Stimulated activated CD4-positive, alpha-beta T cell treated with anti-CD3 and anti-CD28 coated beads, Interleukin-12 subunit alpha, Interleukin-12 subunit beta, amount 100 ng/mL, for 48 hours (primary cell): ENCODE results near the gene ANXA2.
"Not testable (repeated sequence)": the region's sequence is repeated elsewhere in the genome, so short reads cannot be mapped to it uniquely, and the experiment has no call there.

ENCODE experiments used
- DNase-seq, 3 donors: peaks; one replicate each; pipeline ENCODE4 v3.0.0-alpha.2; 2020; ENCODE audit warnings: low read depth in 2 of 3, low spot score in 1 of 3

Gene ANXA2

DNA sequence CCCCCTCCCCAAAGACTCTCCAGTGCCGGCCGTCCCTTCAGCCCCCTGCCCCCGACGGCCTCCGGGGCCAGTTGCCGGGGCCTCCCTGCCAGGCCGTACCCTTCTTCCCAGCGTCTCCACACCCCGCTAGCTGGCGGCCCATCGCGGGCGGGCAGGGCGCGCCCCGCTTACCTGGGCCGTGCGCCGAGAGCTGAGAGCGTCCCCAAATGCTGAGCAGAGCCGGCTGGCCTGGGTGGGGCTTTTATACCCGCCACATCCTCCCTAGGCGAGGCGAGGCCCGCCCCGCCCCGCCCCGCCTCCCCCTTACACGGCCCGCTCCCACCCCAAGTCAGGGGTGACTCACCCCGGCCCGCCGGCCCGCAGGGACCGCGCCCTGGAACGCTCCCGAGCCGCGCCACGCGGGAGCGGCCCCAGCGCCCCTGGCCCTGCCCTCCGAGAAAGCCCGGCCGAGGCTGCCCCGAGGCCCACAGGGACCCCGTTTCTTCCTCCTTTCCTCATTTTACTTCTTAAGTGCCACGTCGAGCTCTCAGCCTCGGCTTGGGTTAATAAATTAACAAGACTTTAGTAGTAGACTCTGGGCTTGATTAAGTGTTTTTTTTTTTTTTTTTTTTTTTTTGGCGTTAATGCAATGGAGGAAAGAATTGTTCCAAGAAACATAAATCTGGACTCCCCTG, at the start of gene ANXA2:
ANXA2 (minus strand) TSS at position 215 of the 674 bp plus-strand sequence. CDS start 11,911 bp downstream, outside the sequence.
- DNase-seq: peak; percentile 52 to 74 (median 57)

DNA sequence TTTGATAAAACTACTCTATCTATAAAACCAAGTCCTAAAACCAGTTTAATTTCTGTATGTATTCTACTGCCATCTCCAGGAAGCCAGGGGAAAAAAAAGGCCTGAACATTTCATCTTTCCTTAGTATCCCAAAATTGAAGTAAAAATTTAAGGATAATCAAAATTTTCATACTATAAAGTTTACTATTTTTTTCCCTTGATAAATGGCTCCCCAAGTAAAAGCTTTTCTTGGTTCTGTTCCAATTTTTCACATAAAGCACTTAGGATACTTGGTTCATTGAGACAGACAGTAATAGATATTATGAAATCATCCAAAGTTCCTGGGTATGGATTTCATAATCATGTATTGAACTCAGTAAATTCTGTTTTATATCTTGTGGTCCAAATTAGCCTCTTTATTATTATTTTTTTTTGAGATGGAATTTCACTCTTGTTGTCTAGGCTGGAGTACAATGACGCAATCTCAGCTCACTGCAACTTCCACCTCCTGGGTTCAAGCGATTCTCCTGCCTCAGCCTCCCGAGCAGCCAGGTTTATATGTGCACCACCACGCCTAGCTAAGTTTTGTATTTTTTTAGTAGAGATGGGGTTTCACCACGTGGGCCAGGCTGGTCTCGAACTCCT, 46.6 kb upstream of the ANXA2 start:
- no peak for DNase-seq

DNA sequence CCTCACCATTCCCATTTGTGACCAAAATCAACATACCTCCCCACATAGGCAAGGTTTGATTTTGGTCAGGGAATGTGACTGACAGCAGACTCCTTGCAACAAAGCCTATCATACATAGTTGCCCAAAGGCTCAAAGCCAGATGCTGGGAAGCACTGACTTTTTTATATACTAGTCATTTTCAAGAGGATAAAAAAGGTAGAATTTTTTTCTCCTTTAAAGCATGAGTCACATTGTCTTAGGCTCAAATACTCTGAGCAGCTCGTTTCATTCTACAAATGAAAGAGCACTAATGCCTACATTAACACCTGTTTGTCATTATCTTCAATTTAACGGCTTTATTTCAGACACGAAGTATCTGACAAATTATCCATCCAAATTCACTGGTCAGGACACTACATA, 45.0 kb upstream of the ANXA2 start:
- no peak for DNase-seq

DNA sequence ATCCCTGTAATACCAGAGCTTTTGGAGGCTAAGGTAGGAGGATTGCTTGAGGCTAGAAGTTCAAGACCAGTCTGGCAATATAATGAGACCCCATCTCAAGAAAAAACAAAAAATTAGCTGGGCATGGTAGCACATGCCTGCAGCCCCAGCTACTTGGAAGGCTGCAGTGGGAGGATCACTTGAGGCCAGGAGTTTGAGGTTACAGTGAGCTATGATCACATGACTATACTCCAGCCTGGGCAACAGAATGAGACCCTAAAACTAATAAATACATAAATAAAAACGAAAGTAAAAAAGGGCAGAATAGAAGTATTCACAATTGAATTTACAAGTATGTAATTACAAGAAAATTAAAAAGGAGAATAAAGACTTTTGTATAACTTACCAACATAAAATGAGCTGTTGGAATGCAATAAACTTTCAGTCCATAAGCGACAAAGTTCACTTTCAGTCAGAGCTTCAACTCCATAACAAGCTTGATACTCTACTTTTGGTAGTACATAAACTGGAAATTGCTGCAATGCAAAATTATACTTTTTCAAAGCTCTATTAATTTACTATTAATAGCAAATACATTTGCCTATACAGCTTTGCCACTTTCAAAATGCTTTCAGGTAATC, 44.4 kb upstream of the ANXA2 start:
- no peak for DNase-seq

DNA sequence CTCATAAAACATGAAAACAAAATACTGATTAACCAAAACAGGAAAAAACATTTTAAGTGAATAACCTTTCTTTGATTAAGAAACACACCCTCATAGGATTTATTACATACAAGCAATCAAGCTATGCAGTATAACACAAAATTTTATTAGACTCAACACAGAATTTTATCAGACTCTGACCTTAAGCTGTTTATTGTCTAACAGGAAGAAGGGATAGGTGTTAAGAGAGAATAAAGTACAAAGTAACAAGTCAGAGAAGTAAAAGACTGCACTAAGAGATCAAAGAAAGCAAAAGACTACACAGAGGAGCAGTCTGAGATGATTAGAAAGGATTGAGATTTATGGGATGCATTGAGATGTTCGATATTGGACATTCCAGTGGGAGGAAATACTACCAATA, 43.5 kb upstream of the ANXA2 start:
- no peak for DNase-seq

DNA sequence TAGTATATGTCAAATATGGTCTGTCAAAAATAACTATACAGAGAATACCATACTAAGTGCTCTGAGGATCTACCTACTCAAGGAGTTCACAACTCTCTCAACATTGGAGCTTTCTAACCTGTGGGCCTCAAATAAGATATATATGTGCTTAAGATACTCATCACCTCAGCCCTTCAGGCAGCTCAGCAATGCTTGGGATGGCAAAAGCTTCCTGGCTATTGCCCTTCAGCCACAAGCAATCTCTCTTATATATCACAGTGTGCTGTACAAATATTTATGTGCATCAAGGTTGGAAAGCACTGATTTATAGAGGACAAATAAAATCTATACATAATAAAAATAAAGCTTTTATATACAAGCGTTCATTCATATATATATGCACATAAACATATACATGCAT, 40.9 kb upstream of the ANXA2 start:
- DNase-seq: no peak

DNA sequence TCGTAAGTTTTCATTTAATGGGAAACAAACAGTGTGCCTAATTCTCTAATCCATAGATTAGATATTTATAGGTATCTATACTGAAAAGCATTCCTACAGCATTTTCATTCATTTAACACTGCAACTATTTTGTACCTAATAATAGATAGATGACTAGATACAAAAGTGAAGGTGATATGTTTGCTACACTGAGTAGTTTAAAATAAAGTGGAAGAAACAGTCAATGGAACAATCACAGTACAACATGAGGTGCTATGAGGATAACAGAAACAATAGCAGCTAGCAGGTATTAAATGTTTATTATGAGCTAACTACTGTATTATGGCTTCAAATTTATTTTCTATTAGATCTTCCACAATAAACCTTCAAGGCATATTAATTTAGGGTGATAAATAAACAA, 31.1 kb upstream of the ANXA2 start:
- DNase-seq: no peak

DNA sequence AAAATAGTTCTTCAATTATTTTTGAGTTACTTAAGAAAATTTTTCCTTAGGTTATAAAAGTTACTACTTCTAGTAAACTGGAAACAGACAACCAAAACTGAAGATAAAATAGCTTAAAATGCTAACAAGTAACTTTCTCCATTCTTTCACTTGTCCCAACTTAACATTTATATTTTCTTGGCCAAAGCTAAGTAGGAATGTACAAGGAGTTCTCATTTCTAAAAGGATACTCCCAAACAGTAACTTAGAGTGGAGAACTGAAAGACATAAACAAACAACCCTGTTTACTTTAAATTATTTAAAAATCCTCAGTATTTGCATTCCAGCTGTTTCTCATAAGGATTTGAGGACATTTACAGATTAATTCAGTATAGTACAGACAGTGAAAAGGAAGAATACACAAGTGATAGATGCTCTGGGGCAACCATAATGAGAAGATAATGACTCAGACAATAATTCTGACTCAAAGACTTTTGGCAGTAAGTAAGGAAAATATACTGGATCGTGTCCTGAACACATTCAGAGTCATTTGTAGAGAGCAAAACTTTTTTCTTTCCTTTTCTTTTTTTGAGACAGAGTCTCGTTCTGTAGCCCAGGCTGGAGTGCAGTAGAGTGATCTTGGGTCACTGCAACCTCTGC, 29.2 kb upstream of the ANXA2 start:
- DNase-seq: no peak

DNA sequence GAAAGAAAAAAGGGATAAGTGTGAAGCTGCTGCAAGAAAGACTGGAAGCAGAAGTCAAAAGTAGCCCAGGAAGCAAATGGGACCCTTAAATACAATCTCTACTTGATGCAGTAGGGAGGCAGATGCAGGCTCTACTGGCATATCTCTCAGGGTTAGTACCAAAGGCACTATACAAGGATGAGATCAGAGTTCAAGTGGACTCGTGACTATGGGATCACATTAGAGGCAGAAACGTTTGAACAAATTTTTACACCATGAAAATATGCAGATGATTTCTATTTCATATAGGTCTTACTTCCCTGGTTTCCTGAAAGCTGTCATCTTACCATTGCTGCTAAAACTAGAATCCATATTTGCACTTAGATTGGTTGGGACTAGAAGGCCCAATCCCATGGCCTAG, 27.7 kb upstream of the ANXA2 start:
- DNase-seq: no peak

DNA sequence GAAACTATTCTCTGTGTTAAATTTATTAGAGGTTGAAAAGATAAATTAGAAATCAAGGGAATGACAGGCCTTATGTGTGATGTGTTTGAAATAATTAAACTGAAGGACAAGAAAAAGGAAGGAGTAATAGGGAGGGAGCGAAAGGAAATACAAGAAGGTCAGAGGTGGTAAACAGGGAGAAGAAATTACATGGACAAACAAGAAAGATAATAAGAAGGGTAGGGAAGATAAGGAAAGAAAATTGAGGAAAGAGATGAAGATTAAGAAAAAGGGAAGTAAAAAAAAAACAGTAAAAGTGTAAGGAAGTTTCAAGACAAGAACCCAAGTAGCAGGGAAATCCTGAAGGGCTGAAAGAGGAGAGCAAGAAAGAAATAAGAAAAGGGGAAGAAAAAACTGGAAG, 26.2 kb upstream of the ANXA2 start:
- no peak for DNase-seq

DNA sequence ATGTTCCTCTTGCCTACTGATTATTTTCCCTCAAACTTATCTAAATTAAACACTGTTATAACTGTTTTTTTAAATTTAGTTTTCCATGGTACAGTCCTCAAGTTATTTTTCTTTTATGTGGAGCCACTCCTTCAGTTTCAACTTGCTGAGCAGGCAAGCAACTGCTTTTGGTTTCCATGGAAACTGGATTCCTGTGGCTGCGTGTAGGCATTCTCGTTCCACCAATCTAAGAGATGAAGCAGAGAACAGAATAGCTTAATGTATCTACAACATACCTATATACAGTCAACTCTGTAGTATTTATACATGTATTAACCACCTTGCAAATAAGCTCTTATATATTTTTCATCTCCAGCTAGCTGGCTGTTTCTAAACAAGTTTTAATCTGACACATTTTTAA, 25.8 kb upstream of the ANXA2 start:
- DNase-seq: no peak

DNA sequence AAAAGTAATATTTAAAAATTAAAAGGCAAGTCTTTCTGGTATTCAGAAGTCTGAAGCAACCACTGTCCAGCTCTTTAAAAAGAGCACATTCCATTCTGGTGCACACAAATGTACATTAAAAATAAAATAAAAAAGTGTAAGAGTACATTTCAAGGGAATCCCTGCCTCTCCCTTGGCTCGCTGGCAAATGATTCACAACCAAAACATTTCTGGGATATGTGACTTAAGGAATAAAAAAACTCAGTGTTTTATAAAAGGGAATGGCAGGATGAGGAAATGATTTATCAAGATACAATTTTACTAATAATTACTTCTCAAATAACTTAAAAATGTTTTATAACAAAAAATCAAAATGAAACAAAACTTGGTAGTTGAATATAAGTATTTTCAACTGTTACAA, 23.8 kb upstream of the ANXA2 start:
- DNase-seq: no peak

DNA sequence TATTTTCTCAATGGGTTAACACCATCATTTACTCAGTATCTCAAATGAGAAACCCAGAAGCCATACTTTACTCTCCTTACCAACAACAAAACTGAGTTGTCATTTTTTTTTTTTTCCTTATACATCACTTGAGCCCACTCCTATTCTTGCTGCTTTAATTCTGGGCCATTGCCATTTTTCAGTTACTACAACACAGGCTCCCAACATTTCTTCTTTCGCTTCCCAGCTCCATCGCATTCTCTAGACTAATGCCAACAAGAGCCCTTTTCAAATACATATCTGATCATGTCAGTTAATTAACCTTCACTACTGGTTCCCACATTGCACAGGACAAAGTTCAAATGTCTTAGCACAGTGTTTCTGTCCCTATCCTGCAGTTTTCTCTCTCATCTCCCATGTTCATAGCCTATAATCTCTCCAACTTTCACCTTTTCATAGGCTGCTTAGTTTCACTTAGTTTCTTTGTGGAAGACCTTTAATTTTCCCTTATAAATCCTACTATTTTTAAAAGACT, 22.5 kb upstream of the ANXA2 start:
- no peak for DNase-seq

DNA sequence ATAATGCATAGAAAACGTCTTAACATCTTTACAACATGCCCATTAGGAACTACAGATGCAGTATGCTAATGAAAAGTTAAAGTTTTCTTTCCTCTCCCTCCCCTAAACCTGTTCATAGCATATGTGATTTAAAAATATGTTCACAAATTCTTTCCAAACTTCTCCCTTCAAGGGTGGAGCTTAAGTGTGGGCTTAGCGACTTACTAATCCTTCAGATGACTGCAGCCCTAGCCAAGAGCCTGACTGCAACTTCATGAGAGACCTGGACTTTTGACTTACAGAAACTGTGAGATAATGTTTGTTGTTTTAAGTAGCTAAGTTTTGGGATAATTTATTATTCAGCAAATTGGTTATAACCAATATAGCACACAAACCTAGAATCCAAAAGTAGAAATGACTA, 22.0 kb upstream of the ANXA2 start:
- no peak for DNase-seq

DNA sequence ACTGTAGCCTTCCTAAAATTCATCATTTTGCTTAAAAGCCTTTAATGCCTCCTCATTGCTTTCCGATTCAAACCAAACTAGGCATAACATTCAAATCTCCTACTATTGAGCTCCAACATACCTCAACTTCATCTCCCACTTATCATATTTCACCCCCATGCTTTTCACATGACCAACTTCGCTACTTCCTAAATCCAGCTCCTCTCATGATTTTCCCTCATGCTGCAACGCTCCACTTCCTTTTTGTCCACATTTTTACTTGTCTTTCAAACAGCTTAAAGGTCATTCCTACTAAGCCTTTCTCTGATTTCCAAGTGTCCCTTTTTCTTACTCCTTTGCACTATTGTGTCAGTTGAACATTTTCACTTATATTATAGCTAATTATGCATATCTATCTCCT, 20.3 kb upstream of the ANXA2 start:
- no peak for DNase-seq

DNA sequence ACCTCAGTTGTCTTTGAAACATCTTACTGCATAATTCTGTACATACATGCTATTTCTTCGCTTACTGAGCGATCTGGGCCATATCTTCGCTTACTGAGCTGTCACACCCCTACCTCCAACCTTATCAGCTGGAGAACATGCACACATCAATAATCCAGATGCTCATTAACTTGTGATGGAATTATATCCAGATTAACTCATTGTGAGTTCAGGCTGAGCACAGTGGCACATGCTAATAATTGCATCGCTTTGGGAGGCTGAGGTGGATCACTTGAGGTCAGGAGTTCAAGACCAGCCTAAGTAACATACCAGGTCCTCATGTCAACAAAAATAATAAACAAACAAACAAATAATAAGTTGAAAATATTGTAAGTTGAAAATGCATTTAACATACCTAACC, 19.3 kb upstream of the ANXA2 start:
- DNase-seq: no peak

DNA sequence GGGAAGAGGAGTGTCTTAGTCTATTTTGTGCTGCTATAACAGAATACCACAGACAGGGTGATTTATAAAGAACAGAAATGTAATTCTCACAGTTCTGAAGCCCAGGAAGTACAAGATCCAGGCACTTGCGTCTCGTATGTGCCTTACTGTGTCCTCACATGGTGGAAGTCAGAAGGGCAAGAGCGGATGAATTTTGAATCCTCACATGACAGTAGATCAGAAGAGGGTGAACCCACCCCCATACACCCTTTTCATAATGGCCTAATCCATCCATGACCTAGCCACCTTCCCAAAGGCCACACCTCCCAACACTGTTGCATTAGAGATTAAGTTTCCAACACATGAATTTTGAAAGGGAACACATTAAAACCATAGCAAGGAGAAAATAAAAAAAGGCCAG, 18.7 kb upstream of the ANXA2 start:
- DNase-seq: no peak

DNA sequence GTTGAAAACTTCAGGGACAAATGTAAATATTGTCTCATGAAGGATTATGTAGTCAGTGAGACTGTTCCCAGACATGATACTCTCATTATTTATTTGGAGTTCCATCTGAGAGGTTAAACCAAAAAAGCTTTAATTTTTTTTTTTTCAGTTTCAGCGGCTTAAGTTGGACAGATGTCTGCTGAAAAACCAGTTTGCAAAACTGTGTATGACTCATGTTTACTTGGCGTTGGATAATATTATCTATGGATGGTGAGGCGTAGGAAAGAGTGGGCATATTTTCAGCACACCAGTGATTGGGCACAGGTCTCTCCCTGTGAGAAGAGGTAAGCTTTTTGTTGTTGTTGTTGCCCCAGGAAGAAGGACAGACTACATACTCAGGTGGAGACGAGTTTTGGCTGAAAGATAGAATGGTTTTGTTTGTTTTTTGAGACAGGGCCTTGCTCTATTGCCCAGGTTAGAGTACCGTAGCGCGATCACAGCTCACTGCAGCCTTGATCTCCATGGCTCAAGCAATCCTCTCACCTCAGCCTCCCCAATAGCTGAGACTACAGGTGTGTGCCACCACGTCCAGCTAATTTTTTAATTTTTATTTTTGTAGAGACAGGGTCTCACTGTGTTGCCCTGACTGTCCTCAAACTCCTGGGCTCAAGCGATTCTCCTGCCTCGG, 16.4 kb upstream of the ANXA2 start:
- DNase-seq: no peak

DNA sequence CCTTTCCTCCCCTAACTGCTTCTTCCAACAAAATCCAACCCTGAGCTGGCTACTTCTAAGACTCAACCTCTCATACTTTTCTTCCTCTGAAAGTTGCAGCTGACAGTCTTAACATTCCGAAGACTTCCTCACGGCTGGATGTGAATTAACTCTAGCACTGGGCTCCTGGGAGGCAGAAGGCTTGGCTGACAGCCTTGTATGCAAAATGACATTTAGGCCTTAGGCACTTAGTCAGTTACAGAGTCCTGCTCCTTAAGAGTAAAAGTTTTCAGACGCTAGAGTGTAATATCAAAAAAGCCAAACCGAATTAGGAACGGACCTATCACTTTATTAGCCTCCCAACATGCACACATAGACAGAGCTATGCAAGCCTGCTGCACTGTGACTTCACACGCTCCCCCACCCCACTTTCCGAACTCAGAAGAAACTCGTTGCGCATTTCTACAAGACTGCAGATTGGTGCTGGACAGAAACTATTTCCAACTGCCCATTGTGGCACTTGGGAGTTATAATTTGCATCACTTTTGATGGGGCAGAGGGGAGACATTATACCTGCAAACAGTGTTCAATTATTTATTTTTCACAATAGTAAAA, 15.5 kb upstream of the ANXA2 start:
- DNase-seq: no peak

DNA sequence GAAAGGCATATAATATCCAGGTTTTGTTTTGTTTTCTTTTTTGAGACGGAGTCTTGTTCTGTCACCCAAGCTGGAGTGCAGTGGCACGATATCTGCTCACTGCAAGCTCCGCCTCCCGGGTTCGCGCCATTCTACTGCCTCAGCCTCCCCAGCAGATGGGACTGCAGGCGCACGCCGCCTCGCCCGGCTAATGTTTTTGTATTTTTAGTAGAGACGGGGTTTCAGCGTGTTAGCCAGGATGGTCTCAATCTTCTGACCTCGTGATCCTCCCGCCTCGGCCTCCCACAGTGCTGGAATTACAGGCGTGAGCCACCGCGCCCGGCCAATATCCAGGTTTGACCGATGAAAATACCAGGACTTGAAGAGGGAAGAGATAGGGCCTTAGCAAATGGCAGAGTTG, 15.0 kb upstream of the ANXA2 start:
- not testable (repeated sequence) for DNase-seq

DNA sequence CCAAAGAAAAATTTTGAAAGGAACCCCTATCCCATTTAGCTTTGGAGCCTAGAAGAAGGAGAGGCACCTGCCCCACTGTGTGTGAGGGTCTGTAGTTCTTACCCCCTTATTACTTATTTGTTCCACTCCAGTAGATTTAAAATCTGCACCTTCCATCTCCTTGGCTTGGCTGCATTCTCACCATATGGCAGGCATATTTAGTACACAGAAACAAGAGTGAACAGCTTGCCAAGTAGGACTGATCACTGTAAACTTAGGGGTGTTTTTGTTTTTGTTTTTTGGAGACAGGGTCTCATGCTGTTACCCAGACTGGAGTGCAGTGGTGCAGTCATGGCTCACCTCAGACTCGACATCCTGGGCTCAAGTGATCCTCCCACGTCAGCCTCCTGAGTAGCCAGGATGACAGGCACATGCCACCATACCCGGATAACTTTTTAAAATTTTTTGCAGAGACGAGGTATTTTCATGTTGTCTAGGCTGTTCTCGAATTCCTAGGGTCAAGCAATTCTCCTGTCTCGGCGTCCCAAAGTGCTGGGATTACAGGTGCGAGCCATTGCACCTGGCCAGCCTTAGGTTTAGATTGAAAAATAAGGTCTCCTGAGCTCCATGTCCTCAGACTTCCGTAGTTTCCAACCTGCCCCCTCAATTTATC, 14.1 kb upstream of the ANXA2 start:
- DNase-seq: no peak
